ENCODE data around the gene FKBP5.
"Not testable (repeated sequence)": the region's sequence is repeated elsewhere in the genome, so short reads cannot be mapped to it uniquely, and the experiment has no call there.

Gene FKBP5

GRCh38 chr6:35711731-35712130 lies 23.0 kb upstream of the FKBP5 start:
- H3K9me3 ChIP-seq (ENCODE audit: control insufficient read depth, low read length) = no peaks in the 10 kb centered on the region
- no peaks in the 10 kb centered on the region for H3K4me1 ChIP-seq (ENCODE audit: control insufficient read depth, insufficient read depth, low read length)
- no peak overlapping the region for H3K4me3 ChIP-seq (ENCODE audit: insufficient read depth, low read depth, low read length)
- no peaks in the 10 kb centered on the region for H3K36me3 ChIP-seq (ENCODE audit: control insufficient read depth, insufficient read depth, low read length)
- no peaks in the 10 kb centered on the region for H3K27me3 ChIP-seq (ENCODE audit: control insufficient read depth, insufficient read depth, low read length, poor library complexity, severe bottlenecking)
- H3K27ac ChIP-seq (ENCODE audit: insufficient read depth, low read depth, low read length, poor library complexity, severe bottlenecking) = no peak overlapping the region
- WGBS, 2 experiments = 94 to 96% methylated on average over 7 of the region's 7 CpGs

GRCh38 chr6:35710241-35710847 lies 21.6 kb upstream of the FKBP5 start:
- H3K4me3 ChIP-seq (ENCODE audit: insufficient read depth, low read depth, low read length) = no peak overlapping the region
- H3K27ac ChIP-seq (ENCODE audit: insufficient read depth, low read depth, low read length, poor library complexity, severe bottlenecking) = no peak overlapping the region
- H3K36me3 ChIP-seq (ENCODE audit: control insufficient read depth, insufficient read depth, low read length) = no peaks in the 10 kb centered on the region
- WGBS, 2 experiments = 78 to 82% methylated on average over 3 of the region's 4 CpGs
- no peaks in the 10 kb centered on the region for H3K27me3 ChIP-seq (ENCODE audit: control insufficient read depth, insufficient read depth, low read length, poor library complexity, severe bottlenecking)
- H3K4me1 ChIP-seq (ENCODE audit: control insufficient read depth, insufficient read depth, low read length) = no peaks in the 10 kb centered on the region
- no peaks in the 10 kb centered on the region for H3K9me3 ChIP-seq (ENCODE audit: control insufficient read depth, low read length)

GRCh38 chr6:35708585-35708984 lies 19.9 kb upstream of the FKBP5 start:
- H3K27me3 ChIP-seq (ENCODE audit: control insufficient read depth, insufficient read depth, low read length, poor library complexity, severe bottlenecking) = no peaks in the 10 kb centered on the region
- H3K4me1 ChIP-seq (ENCODE audit: control insufficient read depth, insufficient read depth, low read length) = no peaks in the 10 kb centered on the region
- no peaks in the 10 kb centered on the region for H3K36me3 ChIP-seq (ENCODE audit: control insufficient read depth, insufficient read depth, low read length)
- no peaks in the 10 kb centered on the region for H3K9me3 ChIP-seq (ENCODE audit: control insufficient read depth, low read length)
- H3K4me3 ChIP-seq (ENCODE audit: insufficient read depth, low read depth, low read length) = no peak overlapping the region
- H3K27ac ChIP-seq (ENCODE audit: insufficient read depth, low read depth, low read length, poor library complexity, severe bottlenecking) = no peak overlapping the region

GRCh38 chr6:35707714-35708407 lies 19.1 kb upstream of the FKBP5 start:
- Histone ChIP-seq H3K36me3 (ENCODE audit: control insufficient read depth, insufficient read depth, low read length) (no peaks in the 10 kb centered on the region), H3K27ac (ENCODE audit: insufficient read depth, low read depth, low read length, poor library complexity, severe bottlenecking) (no peak overlapping the region), H3K9me3 (ENCODE audit: control insufficient read depth, low read length) (no peaks in the 10 kb centered on the region), H3K4me1 (ENCODE audit: control insufficient read depth, insufficient read depth, low read length) (no peaks in the 10 kb centered on the region), H3K4me3 (ENCODE audit: insufficient read depth, low read depth, low read length) (no peak overlapping the region), H3K27me3 (ENCODE audit: control insufficient read depth, insufficient read depth, low read length, poor library complexity, severe bottlenecking) (no peaks in the 10 kb centered on the region)
- WGBS, 2 experiments = 85 to 86% methylated on average over 3 of the region's 4 CpGs

DNA sequence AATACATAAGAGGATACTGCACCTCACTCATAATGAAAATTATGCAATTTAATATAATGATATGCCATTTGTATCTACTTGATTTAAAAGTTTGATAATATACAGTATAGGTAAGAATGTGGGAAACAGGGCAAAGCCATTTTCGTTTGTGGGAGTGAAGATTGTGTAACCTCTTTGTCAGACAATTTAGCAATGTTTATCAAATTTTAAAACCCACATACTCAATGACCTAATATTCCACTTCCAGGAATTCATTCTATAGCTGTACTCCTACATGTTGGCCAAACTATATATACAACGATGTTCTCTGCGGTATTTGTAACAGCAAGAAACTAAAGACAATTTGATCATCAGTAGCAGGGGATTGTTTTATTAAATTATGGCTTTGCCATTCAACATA lies 17.8 kb upstream of the FKBP5 start:
- Histone ChIP-seq H3K27me3 (ENCODE audit: control insufficient read depth, insufficient read depth, low read length, poor library complexity, severe bottlenecking) (no peaks in the 10 kb centered on the region), H3K9me3 (ENCODE audit: control insufficient read depth, low read length) (no peaks in the 10 kb centered on the region), H3K36me3 (ENCODE audit: control insufficient read depth, insufficient read depth, low read length) (no peaks in the 10 kb centered on the region), H3K4me1 (ENCODE audit: control insufficient read depth, insufficient read depth, low read length) (no peaks in the 10 kb centered on the region), H3K27ac (ENCODE audit: insufficient read depth, low read depth, low read length, poor library complexity, severe bottlenecking) (no peak overlapping the region), H3K4me3 (ENCODE audit: insufficient read depth, low read depth, low read length) (no peak overlapping the region)
- 89 to 93% methylated on average over 3 of the region's 3 CpGs for WGBS, 2 experiments

- Histone ChIP-seq H3K9me3 (ENCODE audit: control insufficient read depth, low read length) (no peaks in the 10 kb centered on the region), H3K27me3 (ENCODE audit: control insufficient read depth, insufficient read depth, low read length, poor library complexity, severe bottlenecking) (no peaks in the 10 kb centered on the region), H3K27ac (ENCODE audit: insufficient read depth, low read depth, low read length, poor library complexity, severe bottlenecking) (no peak overlapping the region), H3K36me3 (ENCODE audit: control insufficient read depth, insufficient read depth, low read length) (no peaks in the 10 kb centered on the region), H3K4me3 (ENCODE audit: insufficient read depth, low read depth, low read length) (no peak overlapping the region), H3K4me1 (ENCODE audit: control insufficient read depth, insufficient read depth, low read length) (no peaks in the 10 kb centered on the region)
Measured at GRCh38 chr6:35703554-35703953, 14.8 kb upstream of the FKBP5 start.

DNA sequence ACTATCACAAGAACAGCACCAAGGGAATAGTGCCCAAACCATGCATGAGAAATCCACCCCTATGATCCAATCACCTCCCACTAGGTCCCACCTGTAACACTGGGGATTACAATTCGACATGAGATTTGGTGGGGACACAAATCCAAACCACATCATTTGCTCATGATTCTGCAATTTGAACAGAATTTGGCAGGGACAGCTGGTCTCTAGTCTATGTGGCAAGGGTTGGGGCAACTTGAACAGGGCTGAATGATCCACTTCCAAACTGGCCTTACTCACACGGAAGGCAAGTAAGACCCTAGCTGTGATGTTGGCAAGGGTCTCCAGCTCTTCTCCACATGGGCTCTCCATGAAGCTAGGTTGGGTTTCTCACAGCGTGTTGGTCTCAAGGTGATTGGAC lies 10.1 kb upstream of the FKBP5 start:
- no peaks in the 10 kb centered on the region for H3K27me3 ChIP-seq (ENCODE audit: control insufficient read depth, insufficient read depth, low read length, poor library complexity, severe bottlenecking)
- no peaks in the 10 kb centered on the region for H3K36me3 ChIP-seq (ENCODE audit: control insufficient read depth, insufficient read depth, low read length)
- no peaks in the 10 kb centered on the region for H3K9me3 ChIP-seq (ENCODE audit: control insufficient read depth, low read length)
- H3K27ac ChIP-seq (ENCODE audit: insufficient read depth, low read depth, low read length, poor library complexity, severe bottlenecking) = no peak overlapping the region
- no peaks in the 10 kb centered on the region for H3K4me1 ChIP-seq (ENCODE audit: control insufficient read depth, insufficient read depth, low read length)
- 82 to 90% methylated on average over 3 of the region's 3 CpGs for WGBS, 2 experiments
- H3K4me3 ChIP-seq (ENCODE audit: insufficient read depth, low read depth, low read length) = no peak overlapping the region

- not testable (repeated sequence) for H3K27ac ChIP-seq (ENCODE audit: insufficient read depth, low read depth, low read length, poor library complexity, severe bottlenecking)
Measured at GRCh38 chr6:35698430-35698829, 9.7 kb upstream of the FKBP5 start.

DNA sequence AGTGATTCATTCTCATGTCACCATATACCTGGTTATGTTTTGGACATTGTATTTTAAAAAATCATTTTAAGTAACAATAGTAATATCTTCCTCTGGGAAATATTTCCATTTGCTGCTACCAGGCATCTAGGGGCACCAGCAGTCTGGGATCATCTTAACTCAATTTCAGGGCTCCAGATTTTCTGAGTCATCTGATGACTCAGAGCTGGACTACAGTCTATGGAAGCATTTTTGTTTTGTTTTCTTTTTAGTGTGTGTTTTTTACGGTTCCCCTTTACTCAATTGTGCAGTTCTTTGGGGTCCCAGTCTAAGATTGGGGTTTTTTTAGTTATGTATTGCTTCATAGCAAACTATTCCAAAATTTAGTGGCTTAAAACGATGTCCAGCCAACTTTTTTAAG lies 5.7 kb upstream of the FKBP5 start:
- WGBS, 2 experiments = 93 to 94% methylated on average over 2 of the region's 2 CpGs
- H3K9me3 ChIP-seq (ENCODE audit: control insufficient read depth, low read length) = no peaks in the 10 kb centered on the region
- no peak overlapping the region for H3K27ac ChIP-seq (ENCODE audit: insufficient read depth, low read depth, low read length, poor library complexity, severe bottlenecking)
- no peaks in the 10 kb centered on the region for H3K27me3 ChIP-seq (ENCODE audit: control insufficient read depth, insufficient read depth, low read length, poor library complexity, severe bottlenecking)
- no peaks in the 10 kb centered on the region for H3K36me3 ChIP-seq (ENCODE audit: control insufficient read depth, insufficient read depth, low read length)
- H3K4me3 ChIP-seq (ENCODE audit: insufficient read depth, low read depth, low read length) = no peak overlapping the region
- H3K4me1 ChIP-seq (ENCODE audit: control insufficient read depth, insufficient read depth, low read length) = no peaks in the 10 kb centered on the region

More at GRCh38 chr6:35698430-35698829, 9.7 kb upstream of the FKBP5 start:
- H3K9me3 ChIP-seq (ENCODE audit: control insufficient read depth, low read length); H3K4me1 ChIP-seq (ENCODE audit: control insufficient read depth, insufficient read depth, low read length); H3K36me3 ChIP-seq (ENCODE audit: control insufficient read depth, insufficient read depth, low read length); H3K4me3 ChIP-seq (ENCODE audit: insufficient read depth, low read depth, low read length); H3K27me3 ChIP-seq (ENCODE audit: control insufficient read depth, insufficient read depth, low read length, poor library complexity, severe bottlenecking): not testable (repeated sequence)
- WGBS, 2 experiments = 87 to 93% methylated on average over 6 to 7 of the region's 7 CpGs

GRCh38 chr6:35691027-35691824 lies 2.5 kb upstream of the FKBP5 start:
- H3K27ac ChIP-seq (ENCODE audit: insufficient read depth, low read depth, low read length, poor library complexity, severe bottlenecking) = no peak overlapping the region
- H3K4me3 ChIP-seq (ENCODE audit: insufficient read depth, low read depth, low read length) = no peak overlapping the region
- no peaks in the 10 kb centered on the region for H3K27me3 ChIP-seq (ENCODE audit: control insufficient read depth, insufficient read depth, low read length, poor library complexity, severe bottlenecking)
- 88 to 90% methylated on average over 10 of the region's 10 CpGs for WGBS, 2 experiments
- no peaks in the 10 kb centered on the region for H3K9me3 ChIP-seq (ENCODE audit: control insufficient read depth, low read length)
- H3K4me1 ChIP-seq (ENCODE audit: control insufficient read depth, insufficient read depth, low read length) = peaks cover 4% of the 10 kb centered on the region
- H3K36me3 ChIP-seq (ENCODE audit: control insufficient read depth, insufficient read depth, low read length) = no peaks in the 10 kb centered on the region

Measured in ectodermal cell (in vitro differentiated cells).